HG03103 (cell line): ENCODE measurements around the gene MYB.
A peak's percentile ranks its signal among the peaks of the same experiment; 100 is the strongest.

Experiments
- ATAC-seq: cut with Tn5 transposase; IDR thresholded peaks from one replicate; pipeline ENCODE4 v1.9.1; 2021; ENCODE audit warnings: low read depth; ENCODE audit not compliant: unreplicated experiment

The MYB gene

GRCh38 chr6:135213616-135214015 lies 32.5 kb downstream of the MYB start:
- ATAC-seq = no peak

DNA sequence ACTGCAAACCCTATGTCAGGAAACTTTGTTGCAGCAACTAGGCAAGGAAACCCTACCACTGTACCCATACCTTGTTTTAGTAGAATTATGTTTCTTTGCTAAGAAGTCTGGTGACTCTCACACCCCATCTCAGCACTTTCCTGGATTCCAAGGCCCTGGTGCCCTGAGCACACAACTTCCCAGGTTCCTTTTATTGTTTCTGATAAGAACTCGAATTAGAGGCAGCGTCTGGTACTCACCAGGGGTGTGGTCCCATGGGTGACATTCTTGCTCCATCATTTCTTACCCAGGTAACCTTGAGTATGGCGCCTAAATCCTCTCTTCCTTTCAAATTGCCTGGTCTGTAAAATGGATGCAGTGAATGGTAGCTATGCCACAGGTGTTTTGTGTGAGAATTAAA lies 34.1 kb downstream of the MYB start:
- no peak for ATAC-seq

DNA sequence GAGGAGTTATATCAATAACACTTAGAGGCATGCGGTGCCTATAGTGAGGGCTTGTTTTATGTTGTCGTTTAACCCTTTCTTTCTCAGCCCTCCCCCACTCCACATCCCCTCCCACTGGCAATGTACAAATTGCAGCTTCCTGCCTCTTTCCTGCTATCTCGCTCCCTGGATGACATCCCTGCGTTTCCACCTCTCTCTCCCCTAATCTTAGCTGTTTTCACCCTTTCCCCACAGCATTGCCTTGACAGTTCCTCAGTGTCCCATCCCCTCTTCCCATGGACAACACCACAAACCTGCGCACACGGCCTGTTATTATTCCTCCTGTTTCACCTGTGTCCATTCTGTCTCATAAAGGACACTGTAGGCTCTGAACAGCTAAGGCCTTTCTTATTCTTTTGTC lies 34.5 kb downstream of the MYB start:
- ATAC-seq = no peak

DNA sequence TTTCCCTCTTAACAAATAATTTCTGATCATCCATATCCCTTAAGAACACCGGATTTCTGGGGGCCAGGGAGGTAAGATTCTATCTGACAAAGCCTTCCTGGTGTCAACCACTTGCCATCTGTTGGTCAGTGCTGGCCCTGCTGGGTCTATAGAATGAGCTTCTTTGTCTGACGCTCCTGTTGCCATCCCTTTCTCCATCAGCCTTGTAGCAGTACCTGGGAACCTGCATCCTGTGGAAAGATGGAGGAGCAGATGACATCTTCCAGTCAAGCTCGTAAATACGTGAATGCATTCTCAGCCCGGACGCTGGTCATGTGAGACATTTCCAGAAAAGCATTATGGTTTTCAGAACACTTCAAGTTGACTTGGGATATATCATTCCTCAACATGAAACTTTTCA lies 36.6 kb downstream of the MYB start:
- ATAC-seq = no peak

DNA sequence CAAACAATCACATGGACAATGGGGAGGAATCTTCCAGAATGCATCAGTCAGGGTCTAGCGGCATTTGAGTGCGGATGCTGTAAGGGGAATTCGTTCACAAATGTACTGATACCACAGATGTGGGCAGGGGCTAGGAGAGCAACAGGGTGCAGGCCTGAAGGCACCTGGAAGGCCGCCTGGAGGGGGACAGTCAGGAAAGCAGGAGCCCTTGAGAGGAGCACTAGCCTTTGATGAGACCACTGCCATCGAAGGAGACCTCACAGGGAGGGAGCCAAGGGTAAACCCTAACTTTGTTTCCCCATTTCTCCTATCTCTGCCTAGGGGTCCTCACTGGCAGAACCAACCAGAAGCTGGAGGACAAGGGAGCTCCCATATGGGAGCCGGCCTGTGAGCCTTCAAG lies 38.2 kb downstream of the MYB start:
- no peak for ATAC-seq

DNA sequence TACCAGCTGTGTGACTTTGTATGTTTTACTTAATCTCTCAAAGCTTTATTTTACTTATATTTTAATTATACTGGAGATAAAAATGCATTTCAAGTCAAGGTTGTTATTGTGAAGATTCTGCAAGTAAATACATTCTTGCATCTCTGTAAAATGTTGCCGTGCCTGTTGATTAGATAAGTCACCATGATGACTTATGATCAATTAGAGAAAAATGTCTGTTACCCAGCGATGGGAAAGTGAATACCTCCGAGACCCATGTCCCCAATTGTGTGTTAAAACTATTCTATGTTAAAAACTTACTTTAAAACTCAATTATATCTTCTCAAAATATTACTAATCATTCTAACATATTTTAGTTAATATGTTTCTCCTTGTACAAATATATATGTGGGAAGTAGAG lies 39.9 kb downstream of the MYB start:
- no peak for ATAC-seq

DNA sequence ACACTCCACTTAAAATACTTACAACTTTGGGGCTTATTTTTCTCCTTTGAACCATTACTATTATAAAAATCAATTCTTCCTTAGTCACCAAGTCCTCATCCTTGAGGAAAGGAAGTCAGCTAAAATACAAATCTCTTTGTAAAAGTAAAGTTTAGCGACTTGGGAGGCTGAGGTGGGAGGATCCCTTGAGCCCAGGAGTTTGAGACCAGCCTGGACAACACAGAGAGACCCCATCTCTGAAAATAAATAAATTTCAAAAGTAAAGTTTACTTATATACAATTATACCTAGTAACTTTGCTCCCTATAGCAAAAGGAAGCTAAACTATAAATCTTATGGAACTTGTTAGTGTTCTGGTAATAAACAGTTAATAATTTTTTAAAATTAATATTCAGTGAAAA lies 40.4 kb downstream of the MYB start:
- ATAC-seq = no peak

GRCh38 chr6:135222623-135223022 lies 41.5 kb downstream of the MYB start:
- no peak for ATAC-seq

GRCh38 chr6:135224037-135224647 lies 43.0 kb downstream of the MYB start:
- ATAC-seq = no peak

DNA sequence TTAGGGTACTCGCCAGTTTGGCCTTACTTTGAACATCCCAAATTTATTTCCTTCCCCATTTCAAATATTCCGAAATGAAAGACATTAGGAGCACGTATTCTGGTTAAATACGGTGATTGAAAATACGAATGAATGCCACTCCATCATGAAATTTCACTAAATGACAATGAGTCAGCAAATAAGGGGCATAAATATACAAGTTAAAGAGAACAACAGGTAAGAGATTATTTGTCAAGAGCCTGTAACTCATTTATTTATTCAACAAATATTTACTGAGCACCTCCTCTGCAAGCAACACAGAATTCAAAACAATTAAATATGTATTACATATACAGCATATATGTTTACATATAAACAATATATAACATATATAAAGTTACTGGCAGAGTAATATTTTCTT lies 44.8 kb downstream of the MYB start:
- ATAC-seq = no peak

DNA sequence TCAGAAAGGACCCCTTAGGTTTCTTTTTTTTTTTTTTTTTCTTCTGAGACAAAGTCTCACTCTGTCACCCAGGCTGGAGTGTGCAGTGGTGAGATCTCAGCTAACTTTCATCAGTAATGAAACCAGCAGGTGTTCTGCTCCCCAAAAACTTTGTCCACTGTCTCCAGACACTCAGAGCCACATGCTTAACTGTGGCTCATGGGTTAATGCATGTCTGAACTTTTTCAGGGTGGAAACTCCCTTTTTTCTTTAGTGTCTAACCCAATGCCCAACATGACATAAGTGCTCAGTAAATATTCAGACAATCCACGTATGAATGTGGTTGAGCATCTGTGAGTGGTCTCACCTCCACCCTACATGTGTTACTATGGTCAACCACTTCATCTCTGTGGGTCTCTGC lies 45.4 kb downstream of the MYB start:
- peak; percentile 49 for ATAC-seq

DNA sequence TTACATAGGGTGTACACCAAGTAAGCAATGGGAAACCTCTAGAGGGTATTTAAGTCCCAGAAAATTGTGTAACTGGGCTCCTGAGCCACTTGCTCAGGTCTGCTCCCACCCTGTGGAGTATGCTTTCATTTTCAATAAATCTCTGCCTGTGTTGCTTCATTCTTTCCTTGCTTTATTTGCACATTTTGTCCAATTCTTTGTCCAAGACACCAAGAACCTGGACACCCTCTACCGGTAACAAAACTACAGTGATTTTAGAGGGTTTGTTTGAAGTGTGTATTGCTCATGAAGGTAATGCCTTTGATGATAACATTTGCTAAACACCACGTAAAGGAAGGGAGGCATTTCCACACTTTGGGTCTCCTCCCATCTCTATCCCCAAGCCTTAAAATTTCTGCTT lies 46.2 kb downstream of the MYB start:
- ATAC-seq = no peak

- ATAC-seq = no peak
These were observed 46.6 kb downstream of the MYB start for GRCh38 chr6:135227758-135228157.

DNA sequence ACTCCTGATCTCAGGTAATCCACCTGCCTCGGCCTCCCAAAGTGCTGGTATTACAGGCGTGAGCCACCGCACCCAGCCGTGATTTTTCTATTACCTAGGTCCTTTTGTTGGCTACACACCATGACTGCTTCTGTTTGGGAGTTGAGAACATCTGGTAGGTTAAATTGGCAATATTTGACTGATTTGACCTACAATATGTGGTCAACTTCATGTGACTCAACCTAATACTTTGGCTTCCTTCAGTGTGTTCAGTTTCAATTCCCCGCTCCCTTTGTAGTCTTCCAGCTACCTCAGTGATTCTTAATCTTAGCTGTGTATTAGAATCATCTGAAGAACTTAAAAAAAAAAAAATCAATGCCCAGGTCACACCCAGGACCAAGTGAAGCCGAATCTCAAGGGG lies 47.4 kb downstream of the MYB start:
- ATAC-seq = no peak

DNA sequence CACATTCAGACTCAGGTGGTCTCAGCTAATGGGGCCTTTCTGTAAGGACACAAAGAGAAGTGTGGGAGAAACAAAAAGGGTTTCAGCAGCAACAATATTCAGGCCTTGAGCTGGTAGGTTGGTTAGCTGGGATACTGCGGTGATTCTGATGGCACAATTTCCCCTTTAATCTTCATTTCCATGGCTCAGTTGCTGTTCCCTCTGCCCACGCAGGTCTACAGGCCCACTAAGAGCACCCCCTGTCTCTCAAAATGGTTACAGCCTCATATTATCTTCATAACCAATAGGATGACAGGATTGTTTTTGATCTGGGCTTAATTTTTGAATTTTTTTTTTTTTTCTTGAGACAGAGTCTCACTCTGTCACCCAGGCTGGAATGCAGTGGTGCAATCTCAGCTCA lies 48.9 kb downstream of the MYB start:
- no peak for ATAC-seq

GRCh38 chr6:135230711-135231468 lies 49.8 kb downstream of the MYB start:
- ATAC-seq = no peak

DNA sequence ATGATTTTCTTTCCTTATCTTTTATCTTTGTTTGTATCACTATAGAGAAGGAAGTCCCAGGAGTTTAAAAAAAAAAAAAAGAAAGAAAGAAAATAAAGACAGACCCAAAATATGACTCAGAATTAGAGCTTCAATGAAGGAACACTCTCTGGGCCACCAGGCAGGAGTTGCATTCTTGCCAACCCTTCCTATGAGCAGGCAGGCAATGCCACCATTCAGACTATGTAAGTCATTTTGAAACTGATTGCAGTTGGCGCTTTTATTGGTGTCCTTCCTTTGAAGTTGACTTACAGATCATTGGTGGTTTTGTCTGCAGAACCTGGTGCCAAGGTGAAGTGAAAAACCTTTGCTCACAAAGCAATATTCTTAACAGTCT lies 50.3 kb downstream of the MYB start:
- no peak for ATAC-seq

GRCh38 chr6:135233686-135234491 lies 52.8 kb downstream of the MYB start:
- peak; percentile 55 for ATAC-seq

DNA sequence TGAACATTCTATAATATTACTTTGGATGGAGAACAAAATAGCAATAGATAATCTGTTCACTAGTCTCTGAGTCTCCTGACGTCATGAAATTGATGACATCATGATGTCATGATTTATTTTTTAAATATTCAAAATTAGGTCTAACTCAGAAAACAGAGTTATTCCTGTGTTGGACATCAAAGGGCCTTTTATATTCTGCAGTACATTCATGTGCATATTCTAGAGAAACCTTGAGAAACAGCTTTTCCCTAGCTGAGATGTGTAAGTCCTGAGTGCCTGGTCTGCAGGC lies 53.3 kb downstream of the MYB start:
- ATAC-seq = no peak

- ATAC-seq = no peak
These were observed 54.6 kb downstream of the MYB start for GRCh38 chr6:135235716-135236115.

- no peak for ATAC-seq
These were observed 55.2 kb downstream of the MYB start for GRCh38 chr6:135236319-135236718.

GRCh38 chr6:135236732-135237131 lies 55.6 kb downstream of the MYB start:
- no peak for ATAC-seq
